22Rv1 (cell line): Measurements from ENCODE around the gene OR5V1.

Experiments
- H3K27ac ChIP-seq: fragments of 450-650 bp; 2 replicates; pipeline ENCODE4 v1.5.1; 2017
- ZFX ChIP-seq: fragments of 450-650 bp; IDR thresholded peaks from 2 replicates; pipeline ENCODE4 v1.6.1; 2017; ENCODE audit warnings: antibody characterized with exemption, borderline replicate concordance
- TF ChIP-seq, protein P1 (sequence below): fragments of 450-650 bp; IDR thresholded peaks from 2 replicates; pipeline ENCODE4 v1.5.1; 2017; ENCODE audit warnings: mild to moderate bottlenecking

OR5V1 gene

DNA sequence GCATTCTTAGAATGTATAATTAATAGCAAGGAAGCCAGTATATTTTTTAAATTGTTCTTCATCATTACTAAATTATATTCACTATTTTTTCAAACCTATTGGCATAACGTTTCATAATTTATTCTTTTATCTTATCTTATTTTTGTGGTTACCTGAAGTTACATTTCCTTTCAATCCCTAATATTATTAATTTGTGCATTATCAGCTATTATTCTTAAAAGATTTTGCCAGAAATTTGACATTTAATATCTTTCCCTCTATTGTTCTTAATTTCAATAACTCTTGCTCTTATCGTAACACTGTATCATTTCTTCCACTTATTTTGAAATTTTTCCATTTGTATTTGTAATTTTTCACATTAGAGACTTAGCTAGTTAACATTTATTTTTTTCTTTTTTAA is 48.7 kb downstream of the OR5V1 start:
- TF ChIP-seq, protein P1, sequence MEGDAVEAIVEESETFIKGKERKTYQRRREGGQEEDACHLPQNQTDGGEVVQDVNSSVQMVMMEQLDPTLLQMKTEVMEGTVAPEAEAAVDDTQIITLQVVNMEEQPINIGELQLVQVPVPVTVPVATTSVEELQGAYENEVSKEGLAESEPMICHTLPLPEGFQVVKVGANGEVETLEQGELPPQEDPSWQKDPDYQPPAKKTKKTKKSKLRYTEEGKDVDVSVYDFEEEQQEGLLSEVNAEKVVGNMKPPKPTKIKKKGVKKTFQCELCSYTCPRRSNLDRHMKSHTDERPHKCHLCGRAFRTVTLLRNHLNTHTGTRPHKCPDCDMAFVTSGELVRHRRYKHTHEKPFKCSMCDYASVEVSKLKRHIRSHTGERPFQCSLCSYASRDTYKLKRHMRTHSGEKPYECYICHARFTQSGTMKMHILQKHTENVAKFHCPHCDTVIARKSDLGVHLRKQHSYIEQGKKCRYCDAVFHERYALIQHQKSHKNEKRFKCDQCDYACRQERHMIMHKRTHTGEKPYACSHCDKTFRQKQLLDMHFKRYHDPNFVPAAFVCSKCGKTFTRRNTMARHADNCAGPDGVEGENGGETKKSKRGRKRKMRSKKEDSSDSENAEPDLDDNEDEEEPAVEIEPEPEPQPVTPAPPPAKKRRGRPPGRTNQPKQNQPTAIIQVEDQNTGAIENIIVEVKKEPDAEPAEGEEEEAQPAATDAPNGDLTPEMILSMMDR: no peak
- no peak for TF ChIP-seq ZFX

More for the DNA sequence above, 48.7 kb downstream of the OR5V1 start:
- no peak overlapping the region for H3K27ac ChIP-seq
